Measurements from ENCODE around the gene PTPRG.

DNA sequence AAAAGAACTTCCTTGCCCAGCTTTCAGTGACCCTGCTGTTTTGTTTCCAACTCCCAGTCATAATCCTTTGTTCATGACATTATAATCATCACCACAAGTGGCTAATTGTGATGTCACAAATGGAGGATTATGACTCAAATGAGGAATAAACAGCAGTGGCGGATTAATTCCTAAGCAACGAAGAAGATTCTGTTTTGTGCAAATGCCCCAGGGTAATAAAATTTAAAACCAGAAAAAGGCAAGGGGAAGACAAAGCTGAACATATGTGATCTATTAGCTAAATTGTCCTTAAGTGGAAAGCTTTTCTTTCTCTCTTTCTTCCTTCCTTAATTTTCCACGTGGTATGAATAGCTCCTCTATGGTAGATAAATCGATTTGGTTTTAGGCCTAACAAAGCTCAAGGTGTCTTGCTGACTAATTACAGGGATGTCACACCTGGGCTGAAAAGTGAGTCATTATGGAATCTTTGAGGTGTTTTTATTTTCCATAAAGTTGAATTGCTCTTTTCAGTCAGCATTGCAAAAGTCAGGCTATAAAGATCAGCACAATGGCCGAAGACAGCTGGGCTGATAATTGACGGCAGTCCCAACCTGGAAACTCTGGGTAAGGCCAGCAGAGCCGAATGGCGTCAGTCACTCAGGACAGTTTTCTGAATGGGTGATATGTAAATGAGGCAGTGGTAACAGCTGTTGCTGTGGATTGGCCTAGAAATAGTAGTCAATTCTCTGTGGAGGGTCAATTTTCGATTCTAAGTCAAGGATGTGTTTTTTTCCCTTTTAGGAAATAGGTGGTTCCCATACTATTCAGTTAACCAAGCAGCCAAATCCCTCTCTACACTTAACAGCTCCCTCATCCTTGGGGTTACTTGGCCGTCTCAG is 121.5 kb downstream of the PTPRG start:
- no peak for TF ChIP-seq EZH2 (IDR thresholded peaks at IDR 0.05; ENCODE audit: insufficient read depth, poor library complexity, severe bottlenecking)
- no peak for TF ChIP-seq EZH2phosphoT487 (IDR thresholded peaks at IDR 0.05; ENCODE audit: insufficient read depth, low read depth)

All from GM23248 (cell line).